Measurements from ENCODE around the gene TP63.

Gene TP63

GRCh38 chr3:189786479-189787064, 155.4 kb downstream of the TP63 start:
- no peak for DNase-seq

GRCh38 chr3:189787191-189787590, 156.0 kb downstream of the TP63 start:
- no peak for DNase-seq

- DNase-seq = no peak
Measured at GRCh38 chr3:189787632-189788031, 156.4 kb downstream of the TP63 start.

- DNase-seq = no peak
Measured at GRCh38 chr3:189789432-189789831, 158.2 kb downstream of the TP63 start.

- DNase-seq = no peak
Measured at GRCh38 chr3:189790658-189791057, 159.5 kb downstream of the TP63 start.

GRCh38 chr3:189792046-189792929, 161.1 kb downstream of the TP63 start:
- no peak for DNase-seq

GRCh38 chr3:189794518-189794917, 163.3 kb downstream of the TP63 start:
- DNase-seq = no peak

- DNase-seq = no peak
Measured at GRCh38 chr3:189797103-189797750, 166.0 kb downstream of the TP63 start.

GRCh38 chr3:189799366-189799765, 168.2 kb downstream of the TP63 start:
- no peak for DNase-seq

- no peak for DNase-seq
Measured at GRCh38 chr3:189800436-189800835, 169.2 kb downstream of the TP63 start.

- DNase-seq = no peak
Measured at GRCh38 chr3:189803254-189803653, 172.1 kb downstream of the TP63 start.

- DNase-seq = no peak
Measured at GRCh38 chr3:189805375-189806067, 174.3 kb downstream of the TP63 start.

- DNase-seq = no peak
Measured at GRCh38 chr3:189806171-189806951, 175.2 kb downstream of the TP63 start.

- DNase-seq = no peak
Measured at GRCh38 chr3:189808246-189809007, 177.2 kb downstream of the TP63 start.

GRCh38 chr3:189809583-189809982, 178.4 kb downstream of the TP63 start:
- no peak for DNase-seq

- no peak for DNase-seq
Measured at GRCh38 chr3:189812806-189813465, 181.7 kb downstream of the TP63 start.

- DNase-seq = no peak
Measured at GRCh38 chr3:189813647-189814240, 182.6 kb downstream of the TP63 start.

GRCh38 chr3:189820365-189820720, 189.2 kb downstream of the TP63 start:
- no peak for DNase-seq

GRCh38 chr3:189821262-189821661, 190.1 kb downstream of the TP63 start:
- no peak for DNase-seq

- DNase-seq = no peak
Measured at GRCh38 chr3:189822726-189823125, 191.5 kb downstream of the TP63 start.
